ENCODE data around the gene TSG101. TPM values are rescaled to one million over a fixed set of nuclear protein-coding genes. Genes with fewer than 3 reads are reported as not detected.

TSG101 gene
- total RNA-seq, 1 experiment from 2014 or later: 86.6 TPM

GRCh38 chr11:18495271-18495670 lies 31.5 kb downstream of the TSG101 start:
- Histone ChIP-seq H3K4me1 (peaks cover 16% of the 10 kb centered on the region; the same call in 1 of the 2 replicates), H3K9me3 (no peaks in the 10 kb centered on the region), H3K36me3 (ENCODE audit: control insufficient read depth, insufficient read depth, low read length) (no peaks in the 10 kb centered on the region; the same call in none of the 2 replicates), H3K4me3 (ENCODE audit: low read depth, low read length) (no peak overlapping the region), H3K27me3 (replicated peaks; ENCODE audit: control insufficient read depth, insufficient read depth, low read length) (no peaks in the 10 kb centered on the region)
- Mint-ChIP-seq H3K27me3 (ENCODE audit: insufficient read depth, unreplicated experiment) (no peaks in the 10 kb centered on the region), H3K36me3 (ENCODE audit: insufficient read depth, unreplicated experiment) (peaks cover 26% of the 10 kb centered on the region), H3K27ac (ENCODE audit: unreplicated experiment) (no peak overlapping the region), H3K9me3 (ENCODE audit: unreplicated experiment) (no peaks in the 10 kb centered on the region), H3K4me3 (ENCODE audit: unreplicated experiment) (no peak overlapping the region), H3K4me1 (ENCODE audit: low read depth, unreplicated experiment) (no peaks in the 10 kb centered on the region)
- BruUV-seq (replicated peaks): no TSS peak
- POLR2A ChIA-PET: no interaction called here
- TF ChIP-seq, protein P1, sequence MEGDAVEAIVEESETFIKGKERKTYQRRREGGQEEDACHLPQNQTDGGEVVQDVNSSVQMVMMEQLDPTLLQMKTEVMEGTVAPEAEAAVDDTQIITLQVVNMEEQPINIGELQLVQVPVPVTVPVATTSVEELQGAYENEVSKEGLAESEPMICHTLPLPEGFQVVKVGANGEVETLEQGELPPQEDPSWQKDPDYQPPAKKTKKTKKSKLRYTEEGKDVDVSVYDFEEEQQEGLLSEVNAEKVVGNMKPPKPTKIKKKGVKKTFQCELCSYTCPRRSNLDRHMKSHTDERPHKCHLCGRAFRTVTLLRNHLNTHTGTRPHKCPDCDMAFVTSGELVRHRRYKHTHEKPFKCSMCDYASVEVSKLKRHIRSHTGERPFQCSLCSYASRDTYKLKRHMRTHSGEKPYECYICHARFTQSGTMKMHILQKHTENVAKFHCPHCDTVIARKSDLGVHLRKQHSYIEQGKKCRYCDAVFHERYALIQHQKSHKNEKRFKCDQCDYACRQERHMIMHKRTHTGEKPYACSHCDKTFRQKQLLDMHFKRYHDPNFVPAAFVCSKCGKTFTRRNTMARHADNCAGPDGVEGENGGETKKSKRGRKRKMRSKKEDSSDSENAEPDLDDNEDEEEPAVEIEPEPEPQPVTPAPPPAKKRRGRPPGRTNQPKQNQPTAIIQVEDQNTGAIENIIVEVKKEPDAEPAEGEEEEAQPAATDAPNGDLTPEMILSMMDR (IDR thresholded peaks at IDR 0.05; ENCODE audit: insufficient read depth in 1 of 2, low read depth in 1 of 2, low read length in 1 of 2, severe bottlenecking in 1 of 2, unreplicated experiment in 1 of 2): no peak
- intact Hi-C loops (cut with micrococcal nuclease; ENCODE audit: unreplicated experiment): no loop called here
- CTCF ChIA-PET: no interaction called here
- DNase-seq: no peak

- ChIA-PET CTCF (no interaction called here), POLR2A (no interaction called here)
- BruUV-seq (replicated peaks): no TSS peak
- Histone ChIP-seq H3K9me3 (no peaks in the 10 kb centered on the region), H3K4me3 (ENCODE audit: low read depth, low read length) (no peak overlapping the region), H3K4me1 (peaks cover 16% of the 10 kb centered on the region; the same call in 1 of the 2 replicates), H3K36me3 (ENCODE audit: control insufficient read depth, insufficient read depth, low read length) (no peaks in the 10 kb centered on the region; the same call in none of the 2 replicates), H3K27me3 (replicated peaks; ENCODE audit: control insufficient read depth, insufficient read depth, low read length) (no peaks in the 10 kb centered on the region)
- Mint-ChIP-seq H3K4me3 (ENCODE audit: unreplicated experiment) (no peak overlapping the region), H3K36me3 (ENCODE audit: insufficient read depth, unreplicated experiment) (peaks cover 28% of the 10 kb centered on the region), H3K27ac (ENCODE audit: unreplicated experiment) (no peak overlapping the region), H3K4me1 (ENCODE audit: low read depth, unreplicated experiment) (no peaks in the 10 kb centered on the region), H3K27me3 (ENCODE audit: insufficient read depth, unreplicated experiment) (no peaks in the 10 kb centered on the region), H3K9me3 (ENCODE audit: unreplicated experiment) (no peaks in the 10 kb centered on the region)
- TF ChIP-seq, protein P1 (IDR thresholded peaks at IDR 0.05; ENCODE audit: insufficient read depth in 1 of 2, low read depth in 1 of 2, low read length in 1 of 2, severe bottlenecking in 1 of 2, unreplicated experiment in 1 of 2): no peak
- DNase-seq: no peak
- intact Hi-C loops (cut with micrococcal nuclease; ENCODE audit: unreplicated experiment): no loop called here
These were observed 33.4 kb downstream of the TSG101 start for GRCh38 chr11:18493310-18493709.

DNA sequence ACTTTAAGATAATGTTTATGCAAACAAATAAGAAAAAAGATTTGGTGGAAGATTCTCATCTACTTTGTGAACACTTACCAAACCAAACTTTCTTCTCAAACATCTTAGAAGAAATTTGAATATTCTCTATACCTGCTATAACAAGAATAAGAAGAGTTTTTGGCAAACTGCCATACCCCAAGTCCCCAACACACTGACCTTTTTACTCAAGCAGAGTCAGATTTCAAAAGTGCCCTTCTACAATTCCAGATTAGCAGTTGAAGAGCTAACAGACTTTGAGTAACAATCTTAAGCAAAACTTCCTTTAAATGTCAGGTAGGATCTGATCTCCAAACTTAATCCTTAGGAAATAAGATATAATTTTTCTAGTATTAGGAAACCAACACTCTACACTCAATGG lies 33.9 kb downstream of the TSG101 start:
- Mint-ChIP-seq H3K36me3 (ENCODE audit: insufficient read depth, unreplicated experiment) (peaks cover 29% of the 10 kb centered on the region), H3K27me3 (ENCODE audit: insufficient read depth, unreplicated experiment) (no peaks in the 10 kb centered on the region), H3K4me1 (ENCODE audit: low read depth, unreplicated experiment) (no peaks in the 10 kb centered on the region), H3K9me3 (ENCODE audit: unreplicated experiment) (no peaks in the 10 kb centered on the region), H3K4me3 (ENCODE audit: unreplicated experiment) (no peak overlapping the region), H3K27ac (ENCODE audit: unreplicated experiment) (no peak overlapping the region)
- intact Hi-C loops (cut with micrococcal nuclease; ENCODE audit: unreplicated experiment): no loop called here
- POLR2A ChIA-PET: no interaction called here
- BruUV-seq (replicated peaks): no TSS peak
- no peak for DNase-seq
- Histone ChIP-seq H3K36me3 (ENCODE audit: control insufficient read depth, insufficient read depth, low read length) (no peaks in the 10 kb centered on the region; the same call in none of the 2 replicates), H3K4me1 (peaks cover 16% of the 10 kb centered on the region; the same call in 1 of the 2 replicates), H3K9me3 (no peaks in the 10 kb centered on the region), H3K27me3 (replicated peaks; ENCODE audit: control insufficient read depth, insufficient read depth, low read length) (no peaks in the 10 kb centered on the region), H3K4me3 (ENCODE audit: low read depth, low read length) (no peak overlapping the region)
- TF ChIP-seq, protein P1 (IDR thresholded peaks at IDR 0.05; ENCODE audit: insufficient read depth in 1 of 2, low read depth in 1 of 2, low read length in 1 of 2, severe bottlenecking in 1 of 2, unreplicated experiment in 1 of 2): no peak
- CTCF ChIA-PET: no interaction called here

Measured in Caco-2 (cell line).